PC-3 (cell line): Measurements from ENCODE around the gene ADGRG1.

ENCODE experiments used
- EZH2 ChIP-seq: fragments of 300-600 bp; sonication (generic); IDR thresholded peaks from one replicate; pipeline ENCODE4 v1.6.1; 2017; ENCODE audit warnings: antibody characterized with exemption, mild to moderate bottlenecking, low read length; ENCODE audit not compliant: unreplicated experiment
- EZH2phosphoT487 ChIP-seq: fragments of 300-600 bp; sonication (generic); IDR thresholded peaks from 2 replicates; pipeline ENCODE4 v1.6.1; 2018; ENCODE audit warnings: mild to moderate bottlenecking, antibody characterized with exemption, low read length, borderline replicate concordance
- TF ChIP-seq, protein P1 (sequence below): fragments of 300-600 bp; sonication (generic); conservative IDR thresholded peaks from 2 replicates; pipeline ENCODE4 v1.5.1; 2017; ENCODE audit warnings: antibody characterized with exemption, low read depth, mild to moderate bottlenecking, low read length

DNA sequence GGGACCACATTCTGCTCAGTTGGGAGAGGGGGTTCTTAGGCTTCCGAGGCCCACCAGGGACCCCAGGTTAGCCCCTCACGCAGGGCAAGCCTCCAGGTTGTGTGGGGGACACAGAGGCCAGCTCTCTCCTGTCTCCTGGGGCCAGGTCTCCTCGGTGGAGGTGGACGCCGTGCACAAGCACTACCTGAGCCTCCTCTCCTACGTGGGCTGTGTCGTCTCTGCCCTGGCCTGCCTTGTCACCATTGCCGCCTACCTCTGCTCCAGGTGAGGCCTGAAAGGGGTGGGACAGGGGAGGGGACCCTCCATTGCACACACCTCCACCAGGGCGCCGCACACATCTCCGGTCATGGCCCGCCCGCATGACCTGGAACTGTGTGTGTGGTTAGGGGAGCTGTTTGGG lies 28.8 kb downstream of the ADGRG1 start:
- TF ChIP-seq, protein P1, sequence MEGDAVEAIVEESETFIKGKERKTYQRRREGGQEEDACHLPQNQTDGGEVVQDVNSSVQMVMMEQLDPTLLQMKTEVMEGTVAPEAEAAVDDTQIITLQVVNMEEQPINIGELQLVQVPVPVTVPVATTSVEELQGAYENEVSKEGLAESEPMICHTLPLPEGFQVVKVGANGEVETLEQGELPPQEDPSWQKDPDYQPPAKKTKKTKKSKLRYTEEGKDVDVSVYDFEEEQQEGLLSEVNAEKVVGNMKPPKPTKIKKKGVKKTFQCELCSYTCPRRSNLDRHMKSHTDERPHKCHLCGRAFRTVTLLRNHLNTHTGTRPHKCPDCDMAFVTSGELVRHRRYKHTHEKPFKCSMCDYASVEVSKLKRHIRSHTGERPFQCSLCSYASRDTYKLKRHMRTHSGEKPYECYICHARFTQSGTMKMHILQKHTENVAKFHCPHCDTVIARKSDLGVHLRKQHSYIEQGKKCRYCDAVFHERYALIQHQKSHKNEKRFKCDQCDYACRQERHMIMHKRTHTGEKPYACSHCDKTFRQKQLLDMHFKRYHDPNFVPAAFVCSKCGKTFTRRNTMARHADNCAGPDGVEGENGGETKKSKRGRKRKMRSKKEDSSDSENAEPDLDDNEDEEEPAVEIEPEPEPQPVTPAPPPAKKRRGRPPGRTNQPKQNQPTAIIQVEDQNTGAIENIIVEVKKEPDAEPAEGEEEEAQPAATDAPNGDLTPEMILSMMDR = no peak
- no peak for TF ChIP-seq EZH2
- TF ChIP-seq EZH2phosphoT487 = no peak
